GM18873 (cell line): Measurements from ENCODE around the gene C1R.

Experiments
- ATAC-seq: cut with Tn5 transposase; IDR thresholded peaks from one replicate; pipeline ENCODE4 v1.9.1; 2021; ENCODE audit warnings: mild to moderate bottlenecking, moderate library complexity, moderate number of reproducible peaks; ENCODE audit not compliant: unreplicated experiment, low FRiP score

Gene C1R

GRCh38 chr12:7100239-7100638, 8.0 kb upstream of the C1R start:
- ATAC-seq = no peak

GRCh38 chr12:7099290-7099996, 7.2 kb upstream of the C1R start:
- ATAC-seq = no peak

- ATAC-seq = no peak
Observed at GRCh38 chr12:7096979-7097378, 4.7 kb upstream of the C1R start.

- ATAC-seq = no peak
Observed at GRCh38 chr12:7096006-7096932, 4.0 kb upstream of the C1R start.

- no peak for ATAC-seq
Observed at GRCh38 chr12:7093892-7094291, 1.6 kb upstream of the C1R start.

- no peak for ATAC-seq
Observed at GRCh38 chr12:7093486-7093885, 1.2 kb upstream of the C1R start.

GRCh38 chr12:7092986-7093460, 778 bp upstream of the C1R start:
- no peak for ATAC-seq

- ATAC-seq = no peak
Observed at GRCh38 chr12:7091660-7092228, 501 bp downstream of the C1R start.

GRCh38 chr12:7091171-7091570, 1.1 kb downstream of the C1R start:
- no peak for ATAC-seq

GRCh38 chr12:7090222-7090998, 1.8 kb downstream of the C1R start:
- ATAC-seq = no peak

- ATAC-seq = no peak
Observed at GRCh38 chr12:7089196-7089871, 2.9 kb downstream of the C1R start.

- ATAC-seq = no peak
Observed at GRCh38 chr12:7083125-7083524, 9.1 kb downstream of the C1R start.

GRCh38 chr12:7081037-7081436, 11.2 kb downstream of the C1R start:
- no peak for ATAC-seq

GRCh38 chr12:7079826-7080125, 12.5 kb downstream of the C1R start:
- no peak for ATAC-seq

- ATAC-seq = no peak
Observed at GRCh38 chr12:7078163-7078562, 14.1 kb downstream of the C1R start.

- no peak for ATAC-seq
Observed at GRCh38 chr12:7076493-7076892, 15.8 kb downstream of the C1R start.

- ATAC-seq = no peak
Observed at GRCh38 chr12:7075939-7076338, 16.3 kb downstream of the C1R start.

GRCh38 chr12:7075518-7075917, 16.7 kb downstream of the C1R start:
- no peak for ATAC-seq

- no peak for ATAC-seq
Observed at GRCh38 chr12:7073946-7074345, 18.3 kb downstream of the C1R start.

- no peak for ATAC-seq
Observed at GRCh38 chr12:7072554-7072953, 19.7 kb downstream of the C1R start.
